NCI-H345 treated with DMSO at 0.1 percent for 48 hours (cell line): ENCODE data around the gene SLC13A1.
"Not testable (repeated sequence)": the region's sequence is repeated elsewhere in the genome, so short reads cannot be mapped to it uniquely, and the experiment has no call there.

ENCODE experiments used
- DNase-seq: peaks from one replicate; lab custom pipeline; 2025; ENCODE audit not compliant: unreplicated experiment; lab: John Stamatoyannopoulos, UW

Gene SLC13A1

GRCh38 chr7:123131140-123131539, 68.6 kb downstream of the SLC13A1 start:
- no peak for DNase-seq

GRCh38 chr7:123126691-123127090, 73.1 kb downstream of the SLC13A1 start:
- no peak for DNase-seq

GRCh38 chr7:123126171-123126570, 73.6 kb downstream of the SLC13A1 start:
- no peak for DNase-seq

GRCh38 chr7:123125231-123125630, 74.5 kb downstream of the SLC13A1 start:
- no peak for DNase-seq

GRCh38 chr7:123122916-123123315, 76.9 kb downstream of the SLC13A1 start:
- no peak for DNase-seq

GRCh38 chr7:123120286-123120685, 79.5 kb downstream of the SLC13A1 start:
- no peak for DNase-seq

- DNase-seq = no peak
Measured at GRCh38 chr7:123115331-123115730, 84.4 kb downstream of the SLC13A1 start.

GRCh38 chr7:123114288-123114687, 85.5 kb downstream of the SLC13A1 start:
- no peak for DNase-seq

- no peak for DNase-seq
Measured at GRCh38 chr7:123112833-123113232, 86.9 kb downstream of the SLC13A1 start.

GRCh38 chr7:123099712-123100111, 100.1 kb downstream of the SLC13A1 start:
- DNase-seq = no peak

GRCh38 chr7:123096976-123097375, 102.8 kb downstream of the SLC13A1 start:
- no peak for DNase-seq

GRCh38 chr7:123096434-123096833, 103.3 kb downstream of the SLC13A1 start:
- no peak for DNase-seq

- DNase-seq = no peak
Measured at GRCh38 chr7:123090456-123090855, 109.3 kb downstream of the SLC13A1 start.

GRCh38 chr7:123086910-123087309, 112.9 kb downstream of the SLC13A1 start:
- not testable (repeated sequence) for DNase-seq

- DNase-seq = not testable (repeated sequence)
Measured at GRCh38 chr7:123084861-123085260, 114.9 kb downstream of the SLC13A1 start.

- DNase-seq = no peak
Measured at GRCh38 chr7:123079021-123079420, 120.7 kb downstream of the SLC13A1 start.

GRCh38 chr7:123075838-123076467, 123.8 kb downstream of the SLC13A1 start:
- no peak for DNase-seq

GRCh38 chr7:123070702-123071286, 129.0 kb downstream of the SLC13A1 start:
- no peak for DNase-seq

- no peak for DNase-seq
Measured at GRCh38 chr7:123067814-123068213, 132.0 kb downstream of the SLC13A1 start.
